CD4-positive, alpha-beta T cell (primary cell): ENCODE results near the gene ZNF133. TPM values are rescaled to one million over a fixed set of nuclear protein-coding genes. Genes with fewer than 3 reads are reported as not detected.
"Not testable (repeated sequence)": the region's sequence is repeated elsewhere in the genome, so short reads cannot be mapped to it uniquely, and the experiment has no call there.

ENCODE experiments used
- ATAC-seq: fragments of 200-7000 bp; cut with Tn5 transposase; one replicate; pipeline ENCODE4 v1.10.0; 2022; ENCODE audit warnings: mild to moderate bottlenecking; ENCODE audit not compliant: poor library complexity
- CTCF ChIA-PET: fragments of 350-600 bp; sonication (Branson Sonifier 250); formaldehyde crosslinking; loops from one replicate; lab custom pipeline; 2021; ENCODE audit warnings: antibody characterized with exemption, inconsistent platforms; lab: Charles Lee
- POLR2A ChIA-PET: fragments of 350-600 bp; sonication (Branson Sonifier 250); formaldehyde crosslinking; loops from one replicate; lab custom pipeline; 2021; ENCODE audit warnings: antibody characterized with exemption, inconsistent platforms; lab: Charles Lee
- DNase-seq, 14 experiments: peaks; one replicate each; pipeline ENCODE4 v3.0.0-alpha.2; 2013 to 2020; ENCODE audit warnings: mixed read lengths in 2 of 14
- H3K27ac ChIP-seq, 2 donors: one replicate each; pipeline versions ENCODE4 v1.5.1 to v1.7.0; 2013; ENCODE audit warnings: low read length in 2 of 2, low read depth in 1 of 2, mild to moderate bottlenecking in 1 of 2
- H3K27me3 ChIP-seq, 2 experiments: 1 replicate in 1 of 2; 2 replicates in 1 of 2; pipeline versions ENCODE4 v1.6.1 to v1.7.0; 2013; ENCODE audit warnings: low read length in 2 of 2, control low read depth in 1 of 2, mild to moderate bottlenecking in 1 of 2, moderate library complexity in 1 of 2; ENCODE audit not compliant: insufficient read depth in 2 of 2, control insufficient read depth in 1 of 2
- H3K36me3 ChIP-seq: one replicate; pipeline ENCODE4 v1.6.1; 2013; ENCODE audit warnings: low read length, control low read depth; ENCODE audit not compliant: insufficient read depth
- H3K4me1 ChIP-seq: one replicate; pipeline ENCODE4 v1.6.1; 2013; ENCODE audit warnings: low read length, control low read depth; ENCODE audit not compliant: insufficient read depth
- H3K4me3 ChIP-seq: one replicate; pipeline ENCODE4 v1.5.1; 2013; ENCODE audit warnings: mild to moderate bottlenecking, low read length, moderate library complexity
- H3K9me3 ChIP-seq, 2 experiments: 1 replicate in 1 of 2; 2 replicates in 1 of 2; pipeline versions ENCODE4 v1.6.1 to v1.7.0; 2013; ENCODE audit warnings: low read length in 2 of 2, mild to moderate bottlenecking in 2 of 2, control low read depth in 1 of 2, moderate library complexity in 1 of 2; ENCODE audit not compliant: control insufficient read depth in 1 of 2, insufficient read depth in 1 of 2
- H3K27ac Mint-ChIP-seq: one replicate; pipeline ENCODE4 v1.8.0; 2020; ENCODE audit warnings: mixed read lengths
- H3K27me3 Mint-ChIP-seq: one replicate; pipeline ENCODE4 v1.8.0; 2021; ENCODE audit warnings: mixed read lengths
- H3K36me3 Mint-ChIP-seq: one replicate; pipeline ENCODE4 v1.8.0; 2021; ENCODE audit warnings: low read depth, mixed read lengths
- H3K4me1 Mint-ChIP-seq: one replicate; pipeline ENCODE4 v1.8.0; 2021; ENCODE audit warnings: low read depth, mixed read lengths
- H3K4me3 Mint-ChIP-seq: one replicate; pipeline ENCODE4 v1.8.0; 2020; ENCODE audit warnings: mild to moderate bottlenecking, mixed read lengths
- H3K9me3 Mint-ChIP-seq: one replicate; pipeline ENCODE4 v1.8.0; 2020; ENCODE audit warnings: mixed read lengths
- intact Hi-C, 2 experiments: fragments of 100-400 bp; cut with DNase I in 1 of 2; cut with micrococcal nuclease in 1 of 2; formaldehyde crosslinking; loops; one replicate each; pipeline versions ENCODE4 v1.15.1 to v1.9.0; 2023 to 2025; cut with DNase I, micrococcal nuclease
- total RNA-seq, 174 experiments: library from RNA in 2 of 174; stranded (reverse) in 2 of 174; gene quantifications; one replicate each; pipeline ENCODE4 v1.2.3 and lab custom pipeline; 2021 to 2026
- TF ChIP-seq, protein P1 (sequence below): fragments of 200-600 bp; IDR thresholded peaks from one replicate; pipeline ENCODE4 v1.8.0; 2022; ENCODE audit warnings: antibody characterized with exemption, mild to moderate bottlenecking

The ZNF133 gene
- total RNA-seq, 2 experiments from 2014 or later, result 3.3 to 4.1 TPM

GRCh38 chr20:18272451-18272850 lies 15.9 kb upstream of the ZNF133 start:
- no peaks in the 10 kb centered on the region for H3K9me3 Mint-ChIP-seq
- no peak overlapping the region for H3K27ac Mint-ChIP-seq
- intact Hi-C loops, result loop anchor here (10.0 kb wide), 2 partner anchors 768 to 1468 kb away; no protein-coding TSS in a partner anchor
- ChIA-PET CTCF (no interaction called here), POLR2A (no interaction called here)
- no peaks in the 10 kb centered on the region for H3K36me3 Mint-ChIP-seq
- Histone ChIP-seq H3K4me3 (no peak overlapping the region), H3K36me3 (no peaks in the 10 kb centered on the region), H3K4me1 (peaks cover 5% of the 10 kb centered on the region), H3K27me3 (peaks cover 6 to 14% of the 10 kb centered on the region in 2 experiments), H3K27ac (no peak overlapping the region), H3K9me3 (no peaks in the 10 kb centered on the region)
- DNase-seq (no peak), ATAC-seq (no peak)
- H3K27me3 Mint-ChIP-seq, result peaks cover 60% of the 10 kb centered on the region
- TF ChIP-seq, protein P1, sequence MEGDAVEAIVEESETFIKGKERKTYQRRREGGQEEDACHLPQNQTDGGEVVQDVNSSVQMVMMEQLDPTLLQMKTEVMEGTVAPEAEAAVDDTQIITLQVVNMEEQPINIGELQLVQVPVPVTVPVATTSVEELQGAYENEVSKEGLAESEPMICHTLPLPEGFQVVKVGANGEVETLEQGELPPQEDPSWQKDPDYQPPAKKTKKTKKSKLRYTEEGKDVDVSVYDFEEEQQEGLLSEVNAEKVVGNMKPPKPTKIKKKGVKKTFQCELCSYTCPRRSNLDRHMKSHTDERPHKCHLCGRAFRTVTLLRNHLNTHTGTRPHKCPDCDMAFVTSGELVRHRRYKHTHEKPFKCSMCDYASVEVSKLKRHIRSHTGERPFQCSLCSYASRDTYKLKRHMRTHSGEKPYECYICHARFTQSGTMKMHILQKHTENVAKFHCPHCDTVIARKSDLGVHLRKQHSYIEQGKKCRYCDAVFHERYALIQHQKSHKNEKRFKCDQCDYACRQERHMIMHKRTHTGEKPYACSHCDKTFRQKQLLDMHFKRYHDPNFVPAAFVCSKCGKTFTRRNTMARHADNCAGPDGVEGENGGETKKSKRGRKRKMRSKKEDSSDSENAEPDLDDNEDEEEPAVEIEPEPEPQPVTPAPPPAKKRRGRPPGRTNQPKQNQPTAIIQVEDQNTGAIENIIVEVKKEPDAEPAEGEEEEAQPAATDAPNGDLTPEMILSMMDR, result no peak
- H3K4me1 Mint-ChIP-seq, result no peaks in the 10 kb centered on the region
- H3K4me3 Mint-ChIP-seq, result no peak overlapping the region

- ATAC-seq, result no peak
- Histone ChIP-seq H3K27ac (no peak overlapping the region), H3K27me3 (peaks cover 0 to 7% of the 10 kb centered on the region in 2 experiments), H3K9me3 (no peaks in the 10 kb centered on the region), H3K4me3 (no peak overlapping the region), H3K36me3 (no peaks in the 10 kb centered on the region), H3K4me1 (peaks cover 5% of the 10 kb centered on the region)
- intact Hi-C loops, result loop anchor here (10.0 kb wide), 2 partner anchors 769 to 1469 kb away; no protein-coding TSS in a partner anchor
- Mint-ChIP-seq H3K36me3 (no peaks in the 10 kb centered on the region), H3K4me3 (no peak overlapping the region), H3K27ac (no peak overlapping the region), H3K27me3 (peaks cover 57% of the 10 kb centered on the region), H3K4me1 (no peaks in the 10 kb centered on the region), H3K9me3 (no peaks in the 10 kb centered on the region)
- ChIA-PET CTCF (no interaction called here), POLR2A (no interaction called here)
- DNase-seq, result no peak
- TF ChIP-seq, protein P1, result no peak
These were observed 14.6 kb upstream of the ZNF133 start for GRCh38 chr20:18273738-18274137.

GRCh38 chr20:18275960-18276359 lies 12.4 kb upstream of the ZNF133 start:
- CTCF ChIA-PET, DNase-seq, H3K4me1 ChIP-seq, ATAC-seq, H3K27ac Mint-ChIP-seq, H3K9me3 Mint-ChIP-seq, H3K9me3 ChIP-seq, H3K36me3 Mint-ChIP-seq, H3K4me3 ChIP-seq, H3K36me3 ChIP-seq, H3K4me3 Mint-ChIP-seq, H3K27ac ChIP-seq, H3K4me1 Mint-ChIP-seq, POLR2A ChIA-PET: not testable (repeated sequence)
- intact Hi-C loops, result loop anchor here (5.0 to 10.0 kb wide), 4 partner anchors 771 to 1474 kb away; no protein-coding TSS in a partner anchor
- H3K27me3 Mint-ChIP-seq, result peaks cover 73% of the 10 kb centered on the region
- H3K27me3 ChIP-seq, result peaks cover 9 to 22% of the 10 kb centered on the region in 2 experiments

- POLR2A ChIA-PET, result no interaction called here
- Histone ChIP-seq H3K27me3 (peaks cover 9 to 24% of the 10 kb centered on the region in 2 experiments), H3K36me3 (no peaks in the 10 kb centered on the region), H3K9me3 (no peaks in the 10 kb centered on the region), H3K27ac (no peak overlapping the region), H3K4me1 (peaks cover 5% of the 10 kb centered on the region), H3K4me3 (no peak overlapping the region)
- H3K27me3 Mint-ChIP-seq, result peaks cover 73% of the 10 kb centered on the region
- no peak overlapping the region for H3K27ac Mint-ChIP-seq
- H3K9me3 Mint-ChIP-seq, result no peaks in the 10 kb centered on the region
- no peak overlapping the region for H3K4me3 Mint-ChIP-seq
- CTCF ChIA-PET, result interaction anchor here (0.6 kb wide), 1 partner anchor 88 kb away, joined by 3 read pairs; no protein-coding TSS in a partner anchor
- H3K36me3 Mint-ChIP-seq, result no peaks in the 10 kb centered on the region
- H3K4me1 Mint-ChIP-seq, result no peaks in the 10 kb centered on the region
- intact Hi-C loops, result loop anchor here (5.0 to 10.0 kb wide), 4 partner anchors 772 to 1475 kb away; no protein-coding TSS in a partner anchor
- TF ChIP-seq, protein P1, result peak; percentile 74
- ATAC-seq (peak; percentile 73), DNase-seq (peak; percentile 7 to 72 (median 29))
These were observed 11.5 kb upstream of the ZNF133 start for GRCh38 chr20:18276821-18277220.
